Inferior parietal cortex (tissue), 1 donor: ENCODE measurements around the gene NIPAL3.
"Not testable (repeated sequence)": the region's sequence is repeated elsewhere in the genome, so short reads cannot be mapped to it uniquely, and the experiment has no call there.

Source experiments
- DNase-seq: peaks from one replicate; pipeline ENCODE4 v3.0.0-alpha.2; 2016; ENCODE audit errors: extremely low spot score

NIPAL3 gene

DNA sequence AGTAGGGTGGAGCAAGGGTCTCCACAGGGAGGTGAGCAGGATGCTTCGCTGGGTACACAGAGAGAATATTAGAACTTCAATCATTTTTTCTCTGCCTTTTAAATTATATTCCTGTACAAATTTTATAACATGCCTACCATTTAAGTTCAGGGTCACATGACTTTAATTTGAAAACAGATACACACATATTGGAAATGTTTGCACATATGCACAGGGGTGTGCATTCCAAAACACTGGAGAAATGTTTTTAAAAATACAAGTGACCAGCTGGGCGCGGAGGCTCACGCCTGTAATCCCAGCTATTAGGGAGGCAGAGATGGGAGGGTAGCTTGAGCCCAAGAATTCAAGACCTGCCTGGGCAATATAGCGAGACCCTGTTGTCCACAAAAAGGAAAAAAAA, 39.7 kb downstream of the NIPAL3 start:
- DNase-seq = no peak

DNA sequence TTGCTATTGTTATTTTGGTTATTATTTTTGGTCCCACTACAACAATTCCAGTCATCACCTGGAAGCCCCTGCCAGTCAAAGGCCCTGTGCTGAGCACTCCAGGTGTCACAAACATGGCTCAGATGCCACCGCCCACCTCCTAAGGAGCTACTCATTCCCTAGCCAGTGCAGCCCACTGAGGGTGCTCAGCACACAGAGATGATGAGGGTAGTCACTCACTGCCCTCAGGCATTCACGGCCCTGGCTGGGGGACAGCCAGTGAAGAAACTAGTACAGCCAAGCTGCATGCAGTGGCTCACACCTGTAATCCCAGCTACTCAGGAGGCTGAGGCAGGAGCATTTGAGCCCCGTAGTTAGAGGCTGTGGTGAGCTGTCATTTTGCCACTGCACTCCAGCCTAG, 42.3 kb downstream of the NIPAL3 start:
- no peak for DNase-seq

DNA sequence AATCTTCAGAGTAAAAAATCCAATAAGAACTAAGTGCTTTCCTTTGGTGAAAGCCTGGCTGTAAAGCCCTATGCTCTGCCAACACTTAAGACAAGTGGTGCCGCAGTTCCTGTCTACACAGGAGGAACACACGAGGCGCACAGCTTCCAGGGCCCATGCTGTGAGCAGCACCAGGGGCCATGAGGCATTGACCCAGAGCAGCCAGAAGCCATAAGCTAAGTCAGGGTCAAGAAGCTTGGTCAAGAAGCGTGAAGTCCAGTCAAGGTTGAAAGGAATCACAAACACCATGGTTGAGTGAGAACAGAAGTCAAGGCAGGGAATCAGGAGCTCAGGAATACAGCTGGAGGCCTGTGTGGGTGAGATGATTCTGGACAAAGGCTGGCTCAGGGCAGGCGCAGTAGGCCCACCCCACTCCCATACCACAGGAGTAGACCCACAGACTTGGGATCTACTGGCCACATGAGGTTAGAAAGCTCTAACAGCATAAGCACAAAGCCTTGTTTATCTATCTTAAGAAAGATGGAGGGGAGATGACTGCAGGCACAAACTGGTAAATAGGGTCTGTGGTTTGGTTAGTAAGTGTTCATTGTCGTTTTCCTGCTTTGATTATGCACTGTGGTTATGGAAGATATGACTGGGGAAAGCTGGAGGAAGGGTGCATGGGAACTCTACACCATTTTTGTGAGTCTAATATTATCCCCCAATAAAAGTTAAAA, 44.1 kb downstream of the NIPAL3 start:
- DNase-seq = no peak

DNA sequence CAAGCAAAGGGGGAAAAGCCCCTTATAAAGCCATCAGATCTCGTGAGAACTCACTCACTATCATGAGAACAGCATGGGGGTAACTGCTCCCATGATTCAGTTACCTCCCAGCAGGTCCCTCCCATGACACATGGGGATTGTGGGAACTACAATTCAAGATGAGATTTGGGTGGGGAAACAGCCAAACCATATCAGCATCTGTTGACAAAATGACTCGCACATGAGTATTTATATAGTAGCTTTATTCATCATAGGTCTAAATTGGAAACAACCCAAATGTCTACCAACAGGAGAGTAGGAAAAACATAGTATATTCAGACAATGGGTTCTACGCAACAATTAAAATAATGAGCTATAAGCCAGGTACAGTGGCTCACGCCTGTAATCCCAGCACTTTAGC, 46.5 kb downstream of the NIPAL3 start:
- not testable (repeated sequence) for DNase-seq

DNA sequence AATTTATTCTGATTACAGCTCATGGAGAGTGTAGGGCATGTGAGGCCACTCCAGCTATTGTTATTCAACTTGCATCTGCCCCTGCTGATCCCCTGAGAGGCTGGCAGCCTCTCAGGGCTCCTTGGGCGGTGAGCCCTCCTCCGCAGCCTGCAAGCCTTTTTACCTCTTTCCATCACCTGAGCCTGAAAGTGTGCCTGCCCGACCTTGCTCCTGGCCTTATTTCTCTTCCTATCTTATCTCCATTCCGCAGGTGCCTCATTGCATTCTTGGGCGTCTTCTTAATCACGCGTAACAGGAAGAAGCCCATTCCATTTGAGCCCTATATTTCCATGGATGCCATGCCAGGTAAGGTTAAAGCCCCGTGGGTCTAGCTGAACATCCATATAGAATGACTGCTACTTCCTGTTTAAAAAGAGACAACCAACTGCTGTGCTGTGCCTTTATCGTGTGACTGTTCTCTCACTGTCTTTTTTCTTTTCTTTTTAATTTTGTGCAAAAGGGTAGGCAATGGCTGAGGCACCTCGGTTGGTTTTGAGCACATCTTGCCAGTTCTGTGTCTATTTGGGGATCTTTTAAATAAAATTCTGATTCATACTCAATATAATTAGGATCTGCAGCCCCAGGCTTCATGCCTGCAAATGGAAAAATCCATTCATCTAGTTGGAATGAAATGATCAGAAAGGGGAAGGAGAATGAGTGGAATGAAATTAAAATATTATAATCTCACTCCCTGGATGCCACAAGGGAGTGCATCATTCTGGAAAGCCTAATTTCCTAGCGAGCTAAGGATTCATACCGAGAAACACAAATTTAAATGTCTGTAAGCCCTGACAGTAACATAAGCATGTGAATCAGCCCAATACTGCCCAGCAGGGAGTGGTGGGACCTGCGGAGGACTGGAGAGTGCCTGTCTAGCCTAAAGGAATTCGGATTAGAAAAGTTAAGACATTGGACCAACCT, 48.5 kb downstream of the NIPAL3 start:
- DNase-seq = peak; percentile 26

DNA sequence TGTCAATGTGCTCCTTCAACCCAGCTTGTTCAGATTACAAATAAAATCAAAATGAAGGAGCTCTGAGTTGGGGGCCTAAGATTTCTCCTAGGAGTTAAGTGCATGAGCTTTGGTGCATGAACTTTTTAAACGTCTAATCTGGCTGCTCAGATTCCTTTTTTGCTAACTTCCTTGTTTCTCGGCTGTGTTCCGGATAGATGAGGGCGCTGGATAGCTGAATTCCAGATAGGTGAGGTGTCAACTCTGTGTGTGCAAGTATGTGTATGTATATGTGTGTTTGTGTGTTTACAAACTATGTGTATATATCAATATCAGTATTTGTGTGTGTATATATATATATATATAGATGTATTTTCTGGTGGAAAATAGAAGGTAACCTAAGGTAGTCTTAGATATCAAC, 49.5 kb downstream of the NIPAL3 start:
- no peak for DNase-seq

DNA sequence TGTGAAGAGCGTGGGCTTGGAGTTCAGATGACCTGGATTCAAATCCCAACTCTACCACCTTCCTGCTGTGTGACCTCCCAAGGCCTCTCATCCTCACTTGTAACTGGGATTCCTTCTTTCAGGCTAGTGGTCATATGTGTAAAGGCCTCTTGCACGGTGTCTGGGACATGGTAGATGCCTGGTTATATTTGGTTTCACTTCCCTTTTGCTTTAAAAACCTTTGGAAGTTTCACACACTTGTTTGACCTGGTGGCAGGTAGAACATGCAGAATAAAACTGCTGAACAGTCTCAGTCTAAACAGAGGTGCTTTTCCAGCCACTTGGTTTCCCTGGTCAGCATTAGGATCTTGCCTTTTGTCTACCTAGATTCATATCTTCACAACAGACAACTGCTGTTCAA, 50.0 kb downstream of the NIPAL3 start:
- no peak for DNase-seq

DNA sequence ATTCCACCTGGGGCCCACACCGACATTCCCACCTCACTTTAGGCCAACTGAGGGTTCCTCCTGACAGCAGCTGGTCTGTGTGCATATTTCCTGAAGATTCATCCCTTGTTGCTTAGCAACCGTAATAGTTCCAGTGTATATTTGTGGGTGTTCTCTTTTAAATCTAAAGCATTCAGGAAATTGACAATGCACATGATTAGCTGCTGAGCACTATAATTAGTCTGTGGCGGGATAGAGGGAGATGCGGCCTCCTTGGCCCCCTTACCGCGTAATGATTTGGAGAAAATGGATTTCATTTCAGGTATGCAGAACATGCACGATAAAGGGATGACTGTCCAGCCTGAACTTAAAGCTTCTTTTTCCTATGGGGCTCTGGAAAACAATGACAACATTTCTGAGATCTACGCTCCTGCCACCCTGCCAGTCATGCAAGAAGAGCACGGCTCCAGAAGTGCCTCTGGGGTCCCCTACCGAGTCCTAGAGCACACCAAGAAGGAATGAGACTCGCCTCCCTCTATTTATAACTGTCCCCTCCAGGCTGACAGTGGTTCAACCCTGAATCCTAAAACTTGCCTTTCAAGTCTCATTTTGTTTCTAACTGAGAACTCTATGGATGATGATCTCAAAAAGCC, 53.2 kb downstream of the NIPAL3 start:
- peak; percentile 31 for DNase-seq

DNA sequence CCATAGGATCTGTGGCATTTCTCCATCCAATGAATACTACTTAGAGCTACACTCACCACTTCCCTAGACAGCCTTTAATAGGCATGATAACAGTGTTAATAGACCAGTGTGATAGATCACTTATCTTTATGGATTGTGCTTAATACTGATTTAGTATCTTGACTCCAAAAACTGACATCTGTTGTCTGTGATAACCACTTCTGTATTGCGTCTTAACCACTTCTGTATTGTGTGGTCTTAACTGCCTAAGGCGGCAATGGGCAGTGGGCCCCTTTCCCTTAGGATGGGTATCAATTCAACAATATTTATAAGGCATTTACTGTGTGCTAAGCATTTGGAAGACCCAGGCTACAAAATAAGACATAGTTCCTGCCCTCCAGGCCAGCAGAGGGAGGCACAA, 55.0 kb downstream of the NIPAL3 start:
- DNase-seq = no peak

DNA sequence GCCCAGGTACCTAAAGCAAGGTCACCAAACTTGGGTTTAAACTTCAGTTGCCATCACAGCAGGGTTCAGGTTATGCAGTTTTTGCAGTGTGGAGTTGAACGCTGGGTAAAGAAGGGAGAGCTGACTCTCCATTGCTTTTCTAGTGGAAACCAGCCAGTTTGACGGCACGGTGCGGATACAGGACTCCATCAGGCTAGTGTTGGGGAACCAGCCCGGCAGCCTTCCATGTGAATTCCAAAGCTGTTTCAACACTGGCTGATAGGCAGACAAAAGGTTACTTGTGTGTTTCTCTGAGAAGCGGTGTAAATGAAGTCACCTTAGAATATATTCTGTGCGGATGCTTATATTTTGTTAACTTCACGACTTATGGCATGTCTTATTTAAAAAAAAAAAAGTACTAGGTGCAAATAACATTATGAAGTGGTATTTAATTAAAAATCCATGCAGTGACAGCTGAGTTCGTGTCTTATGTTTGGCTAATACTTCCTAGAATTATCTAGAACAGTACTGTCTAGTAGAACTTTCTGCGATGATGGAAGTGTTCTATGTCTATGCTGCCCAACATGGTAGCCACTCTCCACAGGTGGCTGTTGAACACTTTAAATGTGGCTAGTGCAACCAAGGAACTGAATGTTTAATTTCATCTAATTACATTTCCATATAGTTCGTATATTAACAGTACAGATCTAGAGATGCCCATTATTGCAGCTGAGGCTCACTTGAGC, 57.1 kb downstream of the NIPAL3 start:
- no peak for DNase-seq

DNA sequence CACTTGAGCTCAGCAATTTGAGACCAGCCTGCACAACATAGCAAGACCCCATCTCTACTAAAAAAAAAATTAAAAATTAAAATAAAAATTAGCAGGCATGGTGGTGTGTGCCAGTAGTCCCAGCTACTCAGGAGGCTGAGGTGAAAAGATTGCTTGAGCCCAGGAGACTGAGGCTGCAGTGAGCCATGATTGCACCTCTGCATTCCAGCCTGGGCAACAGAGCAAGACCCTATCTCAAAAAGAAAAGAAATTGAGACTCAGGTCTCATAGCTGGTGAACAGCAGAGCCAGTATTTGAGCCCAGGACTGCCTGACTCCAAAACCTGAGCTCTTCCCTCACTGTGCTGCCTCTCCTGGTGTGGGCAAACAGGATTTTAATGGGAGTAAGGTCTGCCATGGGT, 58.6 kb downstream of the NIPAL3 start:
- no peak for DNase-seq

DNA sequence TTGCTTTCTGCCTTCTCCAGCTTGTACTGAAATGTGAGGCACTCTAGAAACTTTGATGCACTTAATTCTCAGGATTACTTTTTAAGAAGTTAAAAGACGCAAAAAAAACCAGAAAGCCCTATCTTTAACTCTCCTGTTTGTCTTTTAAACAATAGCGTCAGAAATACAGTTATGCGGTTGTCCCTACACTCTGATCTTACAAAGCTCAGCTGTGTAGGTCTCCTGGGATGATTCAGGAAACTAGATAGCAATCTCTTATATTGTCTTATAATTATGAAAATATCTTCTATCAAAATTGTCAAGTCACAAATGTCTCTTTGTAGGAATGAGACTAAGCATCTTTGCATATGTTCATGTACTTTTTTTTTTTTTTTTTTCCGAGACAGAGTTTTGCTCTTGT, 60.1 kb downstream of the NIPAL3 start:
- no peak for DNase-seq

DNA sequence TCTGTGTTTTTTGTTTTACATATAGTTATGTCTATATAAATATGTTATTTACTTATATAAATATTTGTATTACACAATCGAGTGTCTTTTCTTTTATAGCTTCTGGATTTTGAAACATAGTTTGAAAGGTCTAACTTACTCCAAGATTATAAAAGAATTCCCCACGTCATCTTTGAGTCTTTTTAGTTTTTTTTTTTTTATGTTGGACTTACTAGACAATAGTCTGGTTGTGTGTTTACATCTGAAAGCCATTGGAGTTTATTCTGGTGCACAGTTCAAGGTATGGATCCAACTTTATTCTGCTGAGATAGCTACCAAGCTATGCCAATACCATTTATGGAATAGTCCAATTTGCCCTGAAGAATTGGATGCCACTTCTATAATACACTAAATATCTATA, 61.0 kb downstream of the NIPAL3 start:
- no peak for DNase-seq

DNA sequence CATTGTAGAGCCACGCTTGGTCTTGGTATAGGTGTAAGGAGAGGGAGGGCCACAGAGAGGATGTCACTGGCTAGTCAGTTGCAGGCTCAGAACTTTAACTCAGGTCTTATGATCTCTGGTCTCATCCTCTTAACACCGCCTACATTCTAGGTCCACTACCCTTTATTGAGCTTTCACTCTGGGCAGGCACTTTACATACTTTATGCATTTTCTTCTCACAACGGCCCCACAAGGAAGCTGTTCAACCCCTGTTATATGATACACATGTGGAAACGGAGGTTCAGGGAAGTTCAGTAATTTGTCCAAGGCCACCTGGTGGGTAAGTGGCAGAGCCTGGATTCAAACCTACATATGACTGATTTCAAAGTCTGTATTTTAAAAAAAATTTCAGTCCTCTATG, 61.7 kb downstream of the NIPAL3 start:
- no peak for DNase-seq

DNA sequence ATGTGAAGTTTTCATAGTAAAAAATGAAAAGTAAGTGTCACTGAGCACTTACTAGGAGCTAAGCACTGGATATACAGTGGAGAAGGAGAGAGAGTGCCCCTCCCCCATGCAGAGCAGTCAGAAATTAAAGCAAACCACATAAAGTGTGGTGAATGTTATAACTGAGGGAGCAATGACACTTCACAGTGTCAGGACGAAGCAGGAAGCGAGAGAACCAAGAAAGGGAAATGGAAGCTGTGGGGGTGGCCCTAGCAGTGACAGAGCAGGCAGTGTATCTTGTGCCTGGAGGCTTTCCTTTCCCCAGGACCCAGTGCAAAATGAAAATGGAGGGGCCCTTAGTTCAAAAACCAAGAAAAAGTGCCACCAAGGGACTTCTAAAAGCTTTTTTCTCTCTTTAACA, 65.5 kb downstream of the NIPAL3 start:
- no peak for DNase-seq

DNA sequence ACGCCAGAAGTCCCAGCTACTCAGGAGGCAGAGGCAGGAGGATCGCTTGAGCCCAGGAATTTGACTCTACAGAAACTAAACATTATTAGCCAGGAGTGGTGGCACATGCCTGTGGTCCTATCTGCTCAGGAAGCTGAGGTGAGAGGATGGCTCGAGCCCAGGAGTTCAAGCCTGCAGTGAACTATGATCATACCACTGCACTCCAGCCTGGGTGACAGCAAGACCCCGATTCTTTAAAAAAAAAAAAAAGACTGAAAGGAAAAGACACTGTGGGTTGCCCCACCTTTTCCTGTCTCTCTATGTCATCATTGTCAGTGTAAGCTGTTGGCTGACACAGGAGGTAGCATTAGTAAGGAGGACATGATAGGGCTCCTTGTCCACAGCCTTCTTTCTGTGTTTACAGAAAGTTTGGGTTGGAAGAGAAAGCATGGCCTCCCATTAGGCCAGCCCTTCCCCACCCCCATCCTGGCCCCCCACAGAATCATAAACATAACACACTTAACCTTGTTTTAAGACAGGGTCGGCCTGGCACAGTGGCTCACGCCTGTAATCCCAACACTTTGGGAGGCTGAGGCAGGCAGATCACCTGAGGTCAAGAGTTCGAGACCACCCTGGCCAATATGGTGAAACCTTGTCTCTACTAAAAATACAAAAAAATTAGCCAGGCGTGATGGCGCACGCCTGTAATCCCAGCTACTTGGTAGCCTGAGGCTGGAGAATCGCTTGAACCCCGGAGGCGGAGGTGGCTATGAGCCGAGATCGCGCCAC, 66.4 kb downstream of the NIPAL3 start:
- no peak for DNase-seq

DNA sequence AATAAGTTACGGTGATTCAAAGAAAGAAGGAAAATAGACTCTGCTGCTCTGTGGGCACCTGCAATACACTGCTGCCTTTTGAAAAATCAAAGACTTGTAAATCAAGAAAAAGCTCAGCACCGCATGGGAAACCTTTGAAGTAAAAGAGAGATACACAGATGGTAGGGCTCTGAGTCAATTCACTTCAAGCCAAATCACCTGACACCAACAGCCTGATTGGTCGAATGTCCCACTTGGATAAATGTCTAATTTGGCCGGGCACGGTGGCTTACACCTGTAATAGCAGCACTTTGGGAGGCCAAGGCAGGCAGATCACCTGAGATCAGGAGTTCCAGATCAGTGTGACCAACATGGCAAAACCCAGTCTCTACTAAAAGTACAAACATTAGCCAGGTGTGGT, 67.8 kb downstream of the NIPAL3 start:
- DNase-seq = no peak

DNA sequence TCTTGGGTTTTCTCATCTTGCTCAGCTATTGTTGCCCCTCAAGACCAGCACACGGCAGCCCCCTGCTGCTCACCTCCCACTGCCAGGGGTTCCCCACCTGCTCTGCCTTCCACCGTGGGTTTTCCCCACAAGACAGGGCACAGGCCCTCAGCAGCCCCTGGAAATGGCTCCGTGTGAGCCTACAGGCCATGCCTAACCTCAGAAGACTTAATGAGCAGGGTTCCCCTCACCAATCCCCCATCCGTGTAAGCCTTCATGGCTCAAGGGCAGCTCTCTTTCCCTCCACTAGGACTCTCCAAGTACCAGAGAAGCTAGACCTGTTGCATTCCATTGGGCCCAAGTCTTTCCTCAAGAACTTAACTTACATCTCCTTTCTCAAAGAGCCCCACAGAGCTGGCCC, 68.6 kb downstream of the NIPAL3 start:
- DNase-seq = no peak

DNA sequence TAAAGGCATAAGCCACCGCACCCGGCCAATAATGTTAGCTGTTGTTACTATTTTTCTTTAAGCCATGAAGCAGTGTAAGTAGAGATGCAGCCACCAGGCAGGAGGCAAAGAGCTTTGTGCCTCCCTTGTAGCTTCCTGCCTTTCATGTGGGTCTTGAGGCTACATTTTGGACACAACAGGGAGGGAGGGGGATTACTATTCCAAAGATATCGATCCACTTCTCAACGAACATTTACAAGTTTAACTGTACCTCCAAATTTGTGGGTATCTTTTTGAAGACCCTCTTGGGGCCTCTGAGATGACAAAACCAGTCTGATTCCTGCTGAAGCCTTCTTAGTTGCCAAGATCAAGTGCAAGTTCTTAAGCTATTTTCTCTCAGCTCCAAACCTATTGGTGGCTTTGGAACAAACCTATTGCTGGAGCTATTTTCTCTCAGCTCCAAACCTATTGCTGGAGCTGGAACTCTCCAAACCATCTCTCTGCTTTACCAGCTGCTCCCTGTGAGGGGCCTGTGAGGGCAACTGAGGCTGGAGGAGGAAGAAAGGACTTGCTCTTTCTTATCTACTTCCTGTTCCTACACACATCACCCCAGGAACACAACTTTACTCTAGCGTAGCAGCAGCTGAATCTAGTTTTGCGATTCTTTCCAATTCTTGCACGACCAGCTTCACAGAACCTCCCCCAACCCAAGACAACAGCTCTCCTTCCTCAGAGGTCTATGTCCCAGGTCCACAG, 70.9 kb downstream of the NIPAL3 start:
- DNase-seq = no peak

DNA sequence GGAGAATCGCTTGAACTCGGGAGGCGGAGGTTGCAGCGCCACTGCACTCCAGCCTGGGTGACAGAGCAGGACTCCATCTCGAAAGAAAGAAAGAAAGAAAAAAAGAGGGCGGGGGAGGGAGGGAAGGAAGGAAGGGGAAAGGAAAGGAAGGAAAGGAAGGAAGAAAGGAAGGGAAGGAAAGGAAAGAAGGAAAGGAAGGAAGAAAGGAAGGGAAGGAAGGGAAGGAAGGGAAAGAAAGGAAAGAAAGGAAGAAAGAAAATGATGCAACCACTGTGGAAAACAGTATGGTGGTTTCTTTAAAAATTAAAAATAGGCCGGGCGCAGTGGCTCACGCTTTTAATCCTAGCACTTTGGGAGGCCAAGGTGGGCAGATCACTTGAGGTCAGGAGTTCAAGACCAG, 71.9 kb downstream of the NIPAL3 start:
- DNase-seq = no peak

DNA sequence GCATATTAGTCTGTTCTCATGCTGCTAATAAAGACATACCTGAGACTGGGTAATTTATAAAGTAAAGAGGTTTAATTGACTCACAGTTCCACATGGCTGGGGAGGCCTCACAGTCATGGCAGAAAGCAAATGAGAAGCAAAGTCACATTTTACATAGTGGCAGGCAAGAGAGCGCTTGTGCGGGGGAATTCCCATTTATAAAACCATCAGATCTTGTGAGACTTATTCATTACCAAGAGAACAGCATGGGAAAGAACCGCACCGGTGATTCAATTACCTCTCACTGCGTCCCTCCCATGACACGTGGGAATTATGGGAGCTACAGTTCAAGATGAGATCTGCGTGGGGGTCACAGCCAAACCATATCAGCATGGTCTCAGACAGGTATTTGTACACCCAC, 72.6 kb downstream of the NIPAL3 start:
- DNase-seq = not testable (repeated sequence)
